Body of pancreas (tissue), 4 donors: ENCODE data around the gene GSE1.

Experiments used
- CTCF ChIP-seq, 7 experiments: fragments of 450-650 bp in 4 of 7; fragments of 200-600 bp in 3 of 7; sonication (generic) in 3 of 7; IDR thresholded peaks; one replicate each; pipeline ENCODE4 v1.5.1; 2016 to 2019; ENCODE audit warnings: antibody characterized with exemption in 7 of 7
- POLR2A ChIP-seq, 3 donors: fragments of 450-650 bp; IDR thresholded peaks; one replicate each; pipeline ENCODE4 v1.6.1; 2016; ENCODE audit warnings: antibody characterized with exemption in 3 of 3, mild to moderate bottlenecking in 2 of 3

- TF ChIP-seq CTCF (IDR thresholded peaks at IDR 0.05), result no peak
- TF ChIP-seq POLR2A (IDR thresholded peaks at IDR 0.05), result no peak
Observed at GRCh38 chr16:85565801-85566526, 47.2 kb upstream of the GSE1 start.
